Rectal smooth muscle tissue (tissue), 1 donor: ENCODE data around the gene ZNF22.

Source experiments
- H3K27ac ChIP-seq: one replicate; pipeline ENCODE4 v1.7.0; 2013; ENCODE audit warnings: low read depth, low read length, inconsistent platforms
- H3K27me3 ChIP-seq: one replicate; pipeline ENCODE4 v1.7.0; 2013; ENCODE audit warnings: low read length; ENCODE audit not compliant: control insufficient read depth, insufficient read depth
- H3K36me3 ChIP-seq: one replicate; pipeline ENCODE4 v1.7.0; 2013; ENCODE audit warnings: low read length; ENCODE audit not compliant: control insufficient read depth, insufficient read depth
- H3K4me1 ChIP-seq: one replicate; pipeline ENCODE4 v1.7.0; 2013; ENCODE audit warnings: low read length; ENCODE audit not compliant: control insufficient read depth, insufficient read depth
- H3K4me3 ChIP-seq: one replicate; pipeline ENCODE4 v1.7.0; 2013; ENCODE audit warnings: low read length
- H3K9ac ChIP-seq: one replicate; pipeline ENCODE4 v1.7.0; 2013; ENCODE audit warnings: low read length

The ZNF22 gene

GRCh38 chr10:44960088-44960460 is 40.6 kb upstream of the ZNF22 start:
- Histone ChIP-seq H3K27me3 (no peaks in the 10 kb centered on the region), H3K9ac (peak overlapping the region; percentile 14), H3K4me3 (peak overlapping the region; percentile 79), H3K27ac (peak overlapping the region; percentile 68), H3K4me1 (peaks cover 8% of the 10 kb centered on the region), H3K36me3 (peaks cover 5% of the 10 kb centered on the region)

GRCh38 chr10:44960482-44961229 is 40.1 kb upstream of the ZNF22 start:
- no peaks in the 10 kb centered on the region for H3K27me3 ChIP-seq
- H3K9ac ChIP-seq: no peak overlapping the region
- H3K4me3 ChIP-seq: peak overlapping the region; percentile 79
- H3K27ac ChIP-seq: peak overlapping the region; percentile 68
- peaks cover 8% of the 10 kb centered on the region for H3K4me1 ChIP-seq
- H3K36me3 ChIP-seq: peaks cover 2% of the 10 kb centered on the region

- H3K9ac ChIP-seq: no peak overlapping the region
- no peak overlapping the region for H3K4me3 ChIP-seq
- no peak overlapping the region for H3K27ac ChIP-seq
- peaks cover 8% of the 10 kb centered on the region for H3K4me1 ChIP-seq
- no peaks in the 10 kb centered on the region for H3K36me3 ChIP-seq
- no peaks in the 10 kb centered on the region for H3K27me3 ChIP-seq
Observed at GRCh38 chr10:44961230-44961571, 39.5 kb upstream of the ZNF22 start.

GRCh38 chr10:44961931-44962750 is 38.6 kb upstream of the ZNF22 start:
- Histone ChIP-seq H3K9ac (peak overlapping the region; percentile 19), H3K4me3 (peak overlapping the region; percentile 26)

GRCh38 chr10:44962870-44963738 is 37.6 kb upstream of the ZNF22 start:
- H3K4me1 ChIP-seq: peaks cover 5% of the 10 kb centered on the region
- H3K9ac ChIP-seq: no peak overlapping the region
- no peaks in the 10 kb centered on the region for H3K27me3 ChIP-seq
- peak overlapping the region; percentile 30 for H3K4me3 ChIP-seq
- peak overlapping the region; percentile 40 for H3K27ac ChIP-seq
- H3K36me3 ChIP-seq: no peaks in the 10 kb centered on the region

More at GRCh38 chr10:44961931-44962750, 38.6 kb upstream of the ZNF22 start:
- H3K36me3 ChIP-seq: no peaks in the 10 kb centered on the region
- H3K27ac ChIP-seq: no peak overlapping the region
- peaks cover 8% of the 10 kb centered on the region for H3K4me1 ChIP-seq
- no peaks in the 10 kb centered on the region for H3K27me3 ChIP-seq

GRCh38 chr10:44963772-44964633 is 36.7 kb upstream of the ZNF22 start:
- H3K27me3 ChIP-seq: no peaks in the 10 kb centered on the region

GRCh38 chr10:44965104-44965503 is 35.6 kb upstream of the ZNF22 start:
- Histone ChIP-seq H3K4me3 (no peak overlapping the region), H3K36me3 (no peaks in the 10 kb centered on the region), H3K27me3 (no peaks in the 10 kb centered on the region), H3K9ac (no peak overlapping the region), H3K27ac (no peak overlapping the region), H3K4me1 (peaks cover 3% of the 10 kb centered on the region)

More at GRCh38 chr10:44963772-44964633, 36.7 kb upstream of the ZNF22 start:
- H3K4me3 ChIP-seq: no peak overlapping the region
- no peaks in the 10 kb centered on the region for H3K36me3 ChIP-seq
- no peak overlapping the region for H3K9ac ChIP-seq
- H3K27ac ChIP-seq: peak overlapping the region; percentile 40
- H3K4me1 ChIP-seq: peaks cover 6% of the 10 kb centered on the region

- Histone ChIP-seq H3K9ac (no peak overlapping the region), H3K27ac (no peak overlapping the region)
Observed at GRCh38 chr10:44965651-44966097, 35.0 kb upstream of the ZNF22 start.

GRCh38 chr10:44966129-44966815 is 34.5 kb upstream of the ZNF22 start:
- no peaks in the 10 kb centered on the region for H3K27me3 ChIP-seq
- peak overlapping the region; percentile 4 for H3K27ac ChIP-seq
- H3K4me1 ChIP-seq: peaks cover 2% of the 10 kb centered on the region
- H3K36me3 ChIP-seq: no peaks in the 10 kb centered on the region
- no peak overlapping the region for H3K4me3 ChIP-seq
- no peak overlapping the region for H3K9ac ChIP-seq

More at GRCh38 chr10:44965651-44966097, 35.0 kb upstream of the ZNF22 start:
- H3K4me3 ChIP-seq: no peak overlapping the region
- H3K27me3 ChIP-seq: no peaks in the 10 kb centered on the region
- peaks cover 2% of the 10 kb centered on the region for H3K4me1 ChIP-seq
- H3K36me3 ChIP-seq: no peaks in the 10 kb centered on the region

GRCh38 chr10:44966816-44967509 is 33.8 kb upstream of the ZNF22 start:
- Histone ChIP-seq H3K9ac (no peak overlapping the region), H3K36me3 (no peaks in the 10 kb centered on the region), H3K4me1 (peaks cover 2% of the 10 kb centered on the region)

More at GRCh38 chr10:44966816-44967509, 33.8 kb upstream of the ZNF22 start:
- Histone ChIP-seq H3K4me3 (no peak overlapping the region), H3K27ac (no peak overlapping the region), H3K27me3 (no peaks in the 10 kb centered on the region)
